ENCODE measurements around the gene XRN2. TPM values are rescaled to one million over a fixed set of nuclear protein-coding genes. Genes with fewer than 3 reads are reported as not detected.
"Not testable (repeated sequence)": the region's sequence is repeated elsewhere in the genome, so short reads cannot be mapped to it uniquely, and the experiment has no call there.

The XRN2 gene
- total and polyA plus RNA-seq, 2 of the 13 experiments (the other 11 are each of a cell fraction or from before 2014, with no cell fraction given), result 90.3 to 171 TPM

DNA sequence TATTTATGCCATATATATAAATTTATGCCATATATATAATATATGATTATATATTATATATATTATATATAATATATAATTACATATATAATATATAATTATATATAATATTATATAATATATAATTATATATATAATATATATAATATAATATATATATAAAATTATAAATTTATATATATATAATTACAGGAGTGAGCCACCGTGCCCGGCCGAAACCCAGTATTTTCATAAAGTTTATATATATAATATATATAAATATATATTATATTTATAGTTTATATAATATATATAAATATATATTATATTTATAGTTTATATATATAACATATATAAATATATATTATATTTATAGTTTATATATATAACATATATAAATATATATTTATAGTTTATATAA lies 62.6 kb downstream of the XRN2 start:
- intact Hi-C loops (cut with micrococcal nuclease; ENCODE audit: unreplicated experiment) (no loop called here), in situ Hi-C loops (cut with HindIII; ENCODE audit: extremely low pct_ligation_motif_present, low pct_unique_long_range_greater_than_20kb) (no loop called here)
- DNase-seq (ENCODE audit: low spot score), result no peak
- H3K9me3 ChIP-seq (ENCODE audit: low read length), result no peaks in the 10 kb centered on the region
- no peak for FAIRE-seq
- ChIA-PET POLR2A (no interaction called here), CTCF (ENCODE audit: low intra/inter-chr PET ratio, low total read pairs) (no interaction called here)
- no TSS peak for BruUV-seq (replicated peaks)
- no peak overlapping the region for H3K4me2 ChIP-seq (ENCODE audit: low read depth, low read length)
- H4K20me1 ChIP-seq (ENCODE audit: insufficient read depth, low read length), result no peaks in the 10 kb centered on the region
- H3K36me3 ChIP-seq (replicated peaks in 1 of 2; ENCODE audit: control insufficient read depth in 1 of 2, insufficient read depth in 2 of 2, low read length in 2 of 2), result peaks cover 20 to 68% of the 10 kb centered on the region in 2 experiments
- no peaks in the 10 kb centered on the region for H3K79me2 ChIP-seq (ENCODE audit: insufficient read depth, low read length)
- H2AFZ ChIP-seq (ENCODE audit: low read length), result no peak overlapping the region
- no peak overlapping the region for H3K4me3 ChIP-seq (replicated peaks in 1 of 3; ENCODE audit: insufficient read depth in 1 of 3, low read depth in 2 of 3, low read length in 3 of 3)
- H3K4me1 ChIP-seq (ENCODE audit: insufficient read depth, low read length), result peaks cover 12% of the 10 kb centered on the region
- TF ChIP-seq ZNF746 (CRISPR knock-in tag; IDR thresholded peaks at IDR 0.05) (no peak), FOXM1 (CRISPR knock-in tag; IDR thresholded peaks at IDR 0.05) (no peak), ZNF136 (CRISPR knock-in tag; IDR thresholded peaks at IDR 0.05; ENCODE audit: low read depth) (no peak), MTF1 (CRISPR knock-in tag; IDR thresholded peaks at IDR 0.05) (no peak)
- TF ChIP-seq, protein P1, sequence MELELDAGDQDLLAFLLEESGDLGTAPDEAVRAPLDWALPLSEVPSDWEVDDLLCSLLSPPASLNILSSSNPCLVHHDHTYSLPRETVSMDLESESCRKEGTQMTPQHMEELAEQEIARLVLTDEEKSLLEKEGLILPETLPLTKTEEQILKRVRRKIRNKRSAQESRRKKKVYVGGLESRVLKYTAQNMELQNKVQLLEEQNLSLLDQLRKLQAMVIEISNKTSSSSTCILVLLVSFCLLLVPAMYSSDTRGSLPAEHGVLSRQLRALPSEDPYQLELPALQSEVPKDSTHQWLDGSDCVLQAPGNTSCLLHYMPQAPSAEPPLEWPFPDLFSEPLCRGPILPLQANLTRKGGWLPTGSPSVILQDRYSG (CRISPR knock-in tag; IDR thresholded peaks at IDR 0.05), result no peak
- H3K9ac ChIP-seq (ENCODE audit: insufficient read depth, low read depth, low read length), result no peak overlapping the region
- no peaks in the 10 kb centered on the region for H3K27me3 ChIP-seq (ENCODE audit: control insufficient read depth in 1 of 2, insufficient read depth in 2 of 2, low read length in 2 of 2)
- H3K27ac ChIP-seq (ENCODE audit: extremely low read length, insufficient read depth, low read length), result no peak overlapping the region
- ATAC-seq, result no peak
- 97% methylated on average over 3 of the region's 3 CpGs for WGBS (ENCODE audit: low lambda C conversion rate)

DNA sequence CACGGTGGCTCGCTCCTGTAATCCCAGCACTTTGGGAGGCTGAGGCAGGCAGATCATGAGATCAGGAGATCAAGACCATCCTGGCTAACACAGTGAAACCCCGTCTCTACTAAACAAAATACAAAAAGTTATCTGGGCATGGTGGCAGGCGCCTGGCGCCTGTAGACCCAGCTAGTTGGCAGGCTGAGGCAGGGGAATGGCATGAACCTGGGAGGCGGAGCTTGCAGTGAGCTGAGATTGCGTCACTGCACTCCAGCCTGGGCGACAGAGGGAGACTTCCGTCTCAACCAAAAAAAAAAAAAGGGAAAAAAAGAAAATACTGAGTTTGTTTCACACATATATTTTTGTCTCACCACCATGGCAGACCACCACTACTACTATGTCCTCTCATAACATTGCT lies 63.1 kb downstream of the XRN2 start:
- H3K4me3 ChIP-seq (replicated peaks in 1 of 3; ENCODE audit: insufficient read depth in 1 of 3, low read depth in 2 of 3, low read length in 3 of 3); FAIRE-seq; H3K9ac ChIP-seq (ENCODE audit: insufficient read depth, low read depth, low read length); H4K20me1 ChIP-seq (ENCODE audit: insufficient read depth, low read length); CTCF ChIA-PET (ENCODE audit: low intra/inter-chr PET ratio, low total read pairs); H3K79me2 ChIP-seq (ENCODE audit: insufficient read depth, low read length); H3K4me2 ChIP-seq (ENCODE audit: low read depth, low read length); DNase-seq (ENCODE audit: low spot score); in situ Hi-C loops (cut with HindIII; ENCODE audit: extremely low pct_ligation_motif_present, low pct_unique_long_range_greater_than_20kb); POLR2A ChIA-PET; H3K27ac ChIP-seq (ENCODE audit: extremely low read length, insufficient read depth, low read length); H2AFZ ChIP-seq (ENCODE audit: low read length); H3K9me3 ChIP-seq (ENCODE audit: low read length); intact Hi-C loops (cut with micrococcal nuclease; ENCODE audit: unreplicated experiment); BruUV-seq (replicated peaks); H3K27me3 ChIP-seq (ENCODE audit: control insufficient read depth in 1 of 2, insufficient read depth in 2 of 2, low read length in 2 of 2); ATAC-seq: not testable (repeated sequence)
- Histone ChIP-seq H3K36me3 (replicated peaks in 1 of 2; ENCODE audit: control insufficient read depth in 1 of 2, insufficient read depth in 2 of 2, low read length in 2 of 2) (peaks cover 20 to 67% of the 10 kb centered on the region in 2 experiments), H3K4me1 (ENCODE audit: insufficient read depth, low read length) (peaks cover 12% of the 10 kb centered on the region)
- 96% methylated on average over 9 of the region's 9 CpGs for WGBS (ENCODE audit: low lambda C conversion rate)

All from HepG2 (cell line).